ENCODE results near the gene PDX1.

PDX1 gene

GRCh38 chr13:27965740-27966640 lies 46.2 kb downstream of the PDX1 start:
- no peak overlapping the region for H3K9ac ChIP-seq (ENCODE audit: insufficient read length, low read depth)
- DNase-seq (ENCODE audit: low read depth, low spot score): peak; percentile 66
- H3K4me3 ChIP-seq (ENCODE audit: insufficient read length, low read depth): no peak overlapping the region
- TF ChIP-seq YY1 (IDR thresholded peaks at IDR 0.05; ENCODE audit: insufficient read depth, insufficient read length) (no peak), SUZ12 (IDR thresholded peaks at IDR 0.05; ENCODE audit: extremely low read depth, insufficient read depth, insufficient read length) (peak; percentile 11), ZNF274 (IDR thresholded peaks at IDR 0.05; ENCODE audit: low read depth, low read length) (no peak)
- H3K27me3 ChIP-seq (ENCODE audit: insufficient read depth, insufficient read length): peaks cover 97% of the 10 kb centered on the region
- H3K4me1 ChIP-seq (ENCODE audit: insufficient read depth, insufficient read length): peaks cover 4% of the 10 kb centered on the region
- no peaks in the 10 kb centered on the region for H3K36me3 ChIP-seq (ENCODE audit: insufficient read depth, insufficient read length, low read length)
- no peaks in the 10 kb centered on the region for H3K9me3 ChIP-seq (ENCODE audit: insufficient read depth, low read length)

GRCh38 chr13:27966641-27967202 lies 46.9 kb downstream of the PDX1 start:
- H3K27me3 ChIP-seq (ENCODE audit: insufficient read depth, insufficient read length): peaks cover 97% of the 10 kb centered on the region
- no peak overlapping the region for H3K9ac ChIP-seq (ENCODE audit: insufficient read length, low read depth)
- peaks cover 7% of the 10 kb centered on the region for H3K4me1 ChIP-seq (ENCODE audit: insufficient read depth, insufficient read length)
- no peaks in the 10 kb centered on the region for H3K36me3 ChIP-seq (ENCODE audit: insufficient read depth, insufficient read length, low read length)
- TF ChIP-seq YY1 (IDR thresholded peaks at IDR 0.05; ENCODE audit: insufficient read depth, insufficient read length) (no peak), SUZ12 (IDR thresholded peaks at IDR 0.05; ENCODE audit: extremely low read depth, insufficient read depth, insufficient read length) (no peak), ZNF274 (IDR thresholded peaks at IDR 0.05; ENCODE audit: low read depth, low read length) (no peak)
- H3K9me3 ChIP-seq (ENCODE audit: insufficient read depth, low read length): no peaks in the 10 kb centered on the region
- H3K4me3 ChIP-seq (ENCODE audit: insufficient read length, low read depth): no peak overlapping the region
- no peak for DNase-seq (ENCODE audit: low read depth, low spot score)

DNA sequence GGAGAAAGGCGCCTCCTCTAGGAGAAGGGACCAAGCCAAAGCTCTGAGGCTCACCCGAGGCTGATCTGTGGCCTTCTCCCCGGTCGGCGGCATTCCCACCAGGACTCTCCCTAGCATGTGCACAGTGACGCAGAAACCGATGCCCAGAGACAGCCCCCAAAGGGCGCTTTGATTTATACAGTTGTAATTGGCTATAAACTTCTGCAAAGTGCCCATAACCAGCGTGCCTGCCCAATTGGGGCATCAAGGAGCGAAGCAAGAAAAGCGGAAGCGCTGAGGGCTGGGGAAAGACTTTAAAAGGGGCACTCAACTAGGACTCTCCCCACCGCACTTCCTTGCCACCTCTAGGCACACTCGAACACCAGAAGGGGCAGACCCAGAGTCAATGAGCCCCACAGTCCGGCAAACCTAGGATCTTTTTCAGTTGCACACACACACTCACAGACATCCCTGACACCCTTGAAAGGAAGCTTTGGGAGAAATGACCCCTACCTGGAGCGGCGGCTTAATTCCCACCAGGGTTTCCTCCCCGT lies 47.5 kb downstream of the PDX1 start:
- Histone ChIP-seq H3K4me1 (ENCODE audit: insufficient read depth, insufficient read length) (peaks cover 11% of the 10 kb centered on the region), H3K27me3 (ENCODE audit: insufficient read depth, insufficient read length) (peaks cover 97% of the 10 kb centered on the region), H3K9me3 (ENCODE audit: insufficient read depth, low read length) (no peaks in the 10 kb centered on the region), H3K36me3 (ENCODE audit: insufficient read depth, insufficient read length, low read length) (no peaks in the 10 kb centered on the region), H3K4me3 (ENCODE audit: insufficient read length, low read depth) (no peak overlapping the region), H3K9ac (ENCODE audit: insufficient read length, low read depth) (no peak overlapping the region)
- DNase-seq (ENCODE audit: low read depth, low spot score): no peak
- no peak for TF ChIP-seq SUZ12 (IDR thresholded peaks at IDR 0.05; ENCODE audit: extremely low read depth, insufficient read depth, insufficient read length)
- no peak for TF ChIP-seq ZNF274 (IDR thresholded peaks at IDR 0.05; ENCODE audit: low read depth, low read length)
- TF ChIP-seq YY1 (IDR thresholded peaks at IDR 0.05; ENCODE audit: insufficient read depth, insufficient read length): no peak

GRCh38 chr13:27967736-27968315 lies 48.0 kb downstream of the PDX1 start:
- TF ChIP-seq SUZ12 (IDR thresholded peaks at IDR 0.05; ENCODE audit: extremely low read depth, insufficient read depth, insufficient read length): no peak
- TF ChIP-seq ZNF274 (IDR thresholded peaks at IDR 0.05; ENCODE audit: low read depth, low read length): no peak
- TF ChIP-seq YY1 (IDR thresholded peaks at IDR 0.05; ENCODE audit: insufficient read depth, insufficient read length): no peak
- Histone ChIP-seq H3K4me3 (ENCODE audit: insufficient read length, low read depth) (no peak overlapping the region), H3K9me3 (ENCODE audit: insufficient read depth, low read length) (no peaks in the 10 kb centered on the region), H3K36me3 (ENCODE audit: insufficient read depth, insufficient read length, low read length) (no peaks in the 10 kb centered on the region), H3K4me1 (ENCODE audit: insufficient read depth, insufficient read length) (peaks cover 11% of the 10 kb centered on the region), H3K9ac (ENCODE audit: insufficient read length, low read depth) (no peak overlapping the region), H3K27me3 (ENCODE audit: insufficient read depth, insufficient read length) (peaks cover 97% of the 10 kb centered on the region)
- no peak for DNase-seq (ENCODE audit: low read depth, low spot score)

GRCh38 chr13:27968316-27969081 lies 48.7 kb downstream of the PDX1 start:
- DNase-seq (ENCODE audit: low read depth, low spot score): no peak
- peaks cover 97% of the 10 kb centered on the region for H3K27me3 ChIP-seq (ENCODE audit: insufficient read depth, insufficient read length)
- H3K9me3 ChIP-seq (ENCODE audit: insufficient read depth, low read length): no peaks in the 10 kb centered on the region
- peaks cover 11% of the 10 kb centered on the region for H3K4me1 ChIP-seq (ENCODE audit: insufficient read depth, insufficient read length)
- H3K36me3 ChIP-seq (ENCODE audit: insufficient read depth, insufficient read length, low read length): no peaks in the 10 kb centered on the region
- peak overlapping the region; percentile 36 for H3K4me3 ChIP-seq (ENCODE audit: insufficient read length, low read depth)
- TF ChIP-seq SUZ12 (IDR thresholded peaks at IDR 0.05; ENCODE audit: extremely low read depth, insufficient read depth, insufficient read length) (no peak), ZNF274 (IDR thresholded peaks at IDR 0.05; ENCODE audit: low read depth, low read length) (no peak), YY1 (IDR thresholded peaks at IDR 0.05; ENCODE audit: insufficient read depth, insufficient read length) (no peak)
- H3K9ac ChIP-seq (ENCODE audit: insufficient read length, low read depth): no peak overlapping the region

- Histone ChIP-seq H3K9ac (ENCODE audit: insufficient read length, low read depth) (no peak within 1 kb of the TSS), H3K4me3 (ENCODE audit: insufficient read length, low read depth) (peak within 1 kb of the TSS; percentile 36), H3K4me1 (ENCODE audit: insufficient read depth, insufficient read length) (peaks cover 11% of the 10 kb centered on the region), H3K27me3 (ENCODE audit: insufficient read depth, insufficient read length) (peaks cover 97% of the 10 kb centered on the region), H3K36me3 (ENCODE audit: insufficient read depth, insufficient read length, low read length) (no peaks in the 10 kb centered on the region), H3K9me3 (ENCODE audit: insufficient read depth, low read length) (no peaks in the 10 kb centered on the region)
- no peak for DNase-seq (ENCODE audit: low read depth, low spot score)
- TF ChIP-seq ZNF274 (IDR thresholded peaks at IDR 0.05; ENCODE audit: low read depth, low read length): no peak
Observed at GRCh38 chr13:27969082-27969865, 49.5 kb downstream of the PDX1 start, which contains the start of gene CDX2. Gene CDX2, minus strand, starts transcription at chr13:27969315. Its CDS starts 309 bp downstream, at chr13:27969006.
